ENCODE measurements around the gene SEMA4G.

SEMA4G gene

GRCh38 chr10:101002456-101002855, 33.2 kb downstream of the SEMA4G start:
- H3K27me3 Mint-ChIP-seq = no peaks in the 10 kb centered on the region
- no peak for DNase-seq
- peaks cover 21% of the 10 kb centered on the region for H3K36me3 Mint-ChIP-seq (ENCODE audit: low read depth)
- no peak overlapping the region for H3K27ac Mint-ChIP-seq
- H3K4me1 Mint-ChIP-seq (ENCODE audit: low read depth) = peaks cover 21% of the 10 kb centered on the region
- no peaks in the 10 kb centered on the region for H3K9me3 Mint-ChIP-seq
- no peak overlapping the region for H3K4me3 Mint-ChIP-seq

GRCh38 chr10:101003639-101004206, 34.4 kb downstream of the SEMA4G start:
- H3K4me3 Mint-ChIP-seq = no peak overlapping the region
- H3K27ac Mint-ChIP-seq = no peak overlapping the region
- H3K9me3 Mint-ChIP-seq = no peaks in the 10 kb centered on the region
- peaks cover 21% of the 10 kb centered on the region for H3K36me3 Mint-ChIP-seq (ENCODE audit: low read depth)
- no peaks in the 10 kb centered on the region for H3K27me3 Mint-ChIP-seq
- H3K4me1 Mint-ChIP-seq (ENCODE audit: low read depth) = peaks cover 12% of the 10 kb centered on the region
- no peak for DNase-seq

- Mint-ChIP-seq H3K4me3 (no peak overlapping the region), H3K36me3 (ENCODE audit: low read depth) (peaks cover 21% of the 10 kb centered on the region), H3K9me3 (no peaks in the 10 kb centered on the region), H3K4me1 (ENCODE audit: low read depth) (peaks cover 7% of the 10 kb centered on the region), H3K27ac (no peak overlapping the region), H3K27me3 (no peaks in the 10 kb centered on the region)
- no peak for DNase-seq
These were observed 36.1 kb downstream of the SEMA4G start for GRCh38 chr10:101005361-101005760.

GRCh38 chr10:101005869-101006567, 36.7 kb downstream of the SEMA4G start:
- no peak overlapping the region for H3K4me3 Mint-ChIP-seq
- H3K36me3 Mint-ChIP-seq (ENCODE audit: low read depth) = peaks cover 21% of the 10 kb centered on the region
- H3K27ac Mint-ChIP-seq = no peak overlapping the region
- no peak for DNase-seq
- peaks cover 2% of the 10 kb centered on the region for H3K4me1 Mint-ChIP-seq (ENCODE audit: low read depth)
- H3K27me3 Mint-ChIP-seq = no peaks in the 10 kb centered on the region
- H3K9me3 Mint-ChIP-seq = no peaks in the 10 kb centered on the region

- no peaks in the 10 kb centered on the region for H3K4me1 Mint-ChIP-seq (ENCODE audit: low read depth)
These were observed 37.3 kb downstream of the SEMA4G start for GRCh38 chr10:101006593-101007098.

GRCh38 chr10:101007099-101007711, 37.9 kb downstream of the SEMA4G start:
- Mint-ChIP-seq H3K4me1 (ENCODE audit: low read depth) (no peaks in the 10 kb centered on the region), H3K27ac (no peak overlapping the region), H3K9me3 (no peaks in the 10 kb centered on the region), H3K27me3 (no peaks in the 10 kb centered on the region), H3K36me3 (ENCODE audit: low read depth) (peaks cover 21% of the 10 kb centered on the region), H3K4me3 (no peak overlapping the region)
- no peak for DNase-seq

More at GRCh38 chr10:101006593-101007098, 37.3 kb downstream of the SEMA4G start:
- no peaks in the 10 kb centered on the region for H3K27me3 Mint-ChIP-seq
- no peak overlapping the region for H3K4me3 Mint-ChIP-seq
- peaks cover 21% of the 10 kb centered on the region for H3K36me3 Mint-ChIP-seq (ENCODE audit: low read depth)
- no peak overlapping the region for H3K27ac Mint-ChIP-seq
- no peak for DNase-seq
- H3K9me3 Mint-ChIP-seq = no peaks in the 10 kb centered on the region

- Mint-ChIP-seq H3K27me3 (no peaks in the 10 kb centered on the region), H3K27ac (no peak overlapping the region), H3K4me3 (no peak overlapping the region), H3K4me1 (ENCODE audit: low read depth) (peaks cover 7% of the 10 kb centered on the region), H3K9me3 (no peaks in the 10 kb centered on the region), H3K36me3 (ENCODE audit: low read depth) (peaks cover 20% of the 10 kb centered on the region)
- DNase-seq = no peak
These were observed 38.9 kb downstream of the SEMA4G start for GRCh38 chr10:101007915-101008822.

GRCh38 chr10:101008823-101009423, 39.6 kb downstream of the SEMA4G start:
- Mint-ChIP-seq H3K27me3 (no peaks in the 10 kb centered on the region), H3K27ac (no peak overlapping the region), H3K9me3 (no peaks in the 10 kb centered on the region), H3K4me3 (no peak overlapping the region), H3K4me1 (ENCODE audit: low read depth) (peaks cover 12% of the 10 kb centered on the region), H3K36me3 (ENCODE audit: low read depth) (peaks cover 19% of the 10 kb centered on the region)
- DNase-seq = no peak

GRCh38 chr10:101010329-101010728, 41.0 kb downstream of the SEMA4G start:
- no peak overlapping the region for H3K27ac Mint-ChIP-seq
- peaks cover 8% of the 10 kb centered on the region for H3K27me3 Mint-ChIP-seq
- no peak for DNase-seq
- peaks cover 15% of the 10 kb centered on the region for H3K36me3 Mint-ChIP-seq (ENCODE audit: low read depth)
- H3K9me3 Mint-ChIP-seq = no peaks in the 10 kb centered on the region
- peaks cover 26% of the 10 kb centered on the region for H3K4me1 Mint-ChIP-seq (ENCODE audit: low read depth)
- H3K4me3 Mint-ChIP-seq = no peak overlapping the region

- Mint-ChIP-seq H3K36me3 (ENCODE audit: low read depth) (peaks cover 4% of the 10 kb centered on the region), H3K4me3 (no peak overlapping the region), H3K27me3 (peaks cover 19% of the 10 kb centered on the region), H3K27ac (no peak overlapping the region), H3K9me3 (no peaks in the 10 kb centered on the region), H3K4me1 (ENCODE audit: low read depth) (peaks cover 29% of the 10 kb centered on the region)
- DNase-seq = no peak
These were observed 42.5 kb downstream of the SEMA4G start for GRCh38 chr10:101011517-101012423.

- H3K4me1 Mint-ChIP-seq (ENCODE audit: low read depth) = peaks cover 29% of the 10 kb centered on the region
- DNase-seq = peak; percentile 82
- H3K9me3 Mint-ChIP-seq = no peaks in the 10 kb centered on the region
- H3K27me3 Mint-ChIP-seq = peaks cover 29% of the 10 kb centered on the region
- peak overlapping the region; percentile 42 for H3K27ac Mint-ChIP-seq
- no peak overlapping the region for H3K4me3 Mint-ChIP-seq
- H3K36me3 Mint-ChIP-seq (ENCODE audit: low read depth) = no peaks in the 10 kb centered on the region
These were observed 43.4 kb downstream of the SEMA4G start for GRCh38 chr10:101012525-101013364.

- Mint-ChIP-seq H3K4me3 (no peak overlapping the region), H3K27me3 (peaks cover 36% of the 10 kb centered on the region), H3K9me3 (no peaks in the 10 kb centered on the region), H3K27ac (peak overlapping the region; percentile 31), H3K36me3 (ENCODE audit: low read depth) (no peaks in the 10 kb centered on the region), H3K4me1 (ENCODE audit: low read depth) (peaks cover 30% of the 10 kb centered on the region)
- no peak for DNase-seq
These were observed 44.1 kb downstream of the SEMA4G start for GRCh38 chr10:101013365-101013825.

All from activated T-cell treated with anti-CD3 and anti-CD28 coated beads, Interleukin-2, amount 50 U/mL, for 24 hours (primary cell).